Stimulated activated CD4-positive, alpha-beta T cell treated with anti-CD3 and anti-CD28 coated beads, Interleukin-4, amount 100 ng/mL, for 4 hours (primary cell): ENCODE data around the gene ANAPC1.
"Not testable (repeated sequence)": the region's sequence is repeated elsewhere in the genome, so short reads cannot be mapped to it uniquely, and the experiment has no call there.

Experiments used
- DNase-seq, 2 experiments: peaks; one replicate each; pipeline ENCODE4 v3.0.0-alpha.2; 2020

The ANAPC1 gene

DNA sequence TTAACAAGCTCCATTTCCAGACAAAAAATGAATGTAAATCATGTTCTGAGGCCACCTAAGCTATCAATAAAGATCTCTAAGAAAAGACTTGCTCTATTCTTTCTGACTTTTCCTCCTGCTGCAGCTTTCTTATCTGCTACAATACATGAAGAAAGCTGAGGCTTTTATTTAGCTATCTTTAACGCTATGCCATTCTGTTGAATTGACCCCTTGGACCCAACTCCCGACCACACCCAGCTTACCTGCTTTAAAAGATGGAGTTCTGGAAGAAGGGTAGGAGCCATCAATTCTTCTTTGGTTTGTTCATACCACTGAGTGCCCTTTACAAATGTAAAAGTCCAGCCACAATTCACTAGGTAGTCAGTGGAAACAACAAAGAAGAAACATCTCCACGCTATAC is 99.9 kb downstream of the ANAPC1 start:
- DNase-seq = not testable (repeated sequence)

DNA sequence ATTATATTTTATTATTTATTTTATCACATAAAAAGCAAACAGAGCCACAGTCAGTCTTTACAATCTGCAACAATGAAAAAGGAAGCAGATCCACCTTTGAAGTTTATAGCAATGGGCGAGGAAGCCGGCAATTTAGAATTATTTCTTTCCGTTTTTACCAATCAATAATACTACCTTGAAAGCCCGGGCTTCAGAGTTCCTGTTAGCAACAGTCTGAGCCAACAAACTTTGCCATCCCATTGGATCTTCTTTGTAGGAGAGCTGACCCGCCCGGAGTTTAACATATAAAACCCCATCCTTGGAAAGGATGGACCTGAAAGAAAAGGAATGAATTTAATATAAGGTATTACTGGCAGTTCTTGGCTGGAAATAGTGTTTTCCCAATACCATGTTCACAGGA is 101.8 kb downstream of the ANAPC1 start:
- not testable (repeated sequence) for DNase-seq

DNA sequence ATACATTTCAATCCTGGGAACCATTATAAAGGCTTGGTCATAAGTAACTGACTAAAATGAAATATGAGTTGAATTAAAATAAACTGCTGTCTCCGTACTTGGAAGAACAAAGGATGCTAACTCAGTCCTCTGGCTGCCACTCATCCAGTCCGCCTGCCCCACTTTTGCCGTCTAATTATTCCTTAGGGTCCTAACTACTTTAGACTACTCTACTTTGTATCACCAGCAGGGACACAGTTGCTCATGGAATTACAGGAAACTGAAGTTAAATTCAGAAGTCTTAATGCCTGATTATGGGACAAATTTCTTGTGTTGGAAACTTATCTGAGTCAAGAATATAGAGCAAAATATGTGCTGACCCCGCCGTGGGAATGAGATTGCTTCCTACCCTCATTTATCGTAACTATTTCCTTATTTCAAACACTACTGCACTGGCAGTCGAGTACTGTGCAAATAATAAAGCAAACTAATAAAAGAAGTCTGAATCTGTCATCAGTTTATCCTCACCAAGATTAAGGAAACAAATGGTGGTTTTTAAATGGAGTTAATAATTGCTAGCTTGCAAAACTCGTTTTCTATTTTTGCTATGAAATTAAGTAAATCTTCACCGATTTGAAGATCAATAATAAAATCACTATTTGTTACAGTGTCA is 102.4 kb downstream of the ANAPC1 start:
- DNase-seq = not testable (repeated sequence)

DNA sequence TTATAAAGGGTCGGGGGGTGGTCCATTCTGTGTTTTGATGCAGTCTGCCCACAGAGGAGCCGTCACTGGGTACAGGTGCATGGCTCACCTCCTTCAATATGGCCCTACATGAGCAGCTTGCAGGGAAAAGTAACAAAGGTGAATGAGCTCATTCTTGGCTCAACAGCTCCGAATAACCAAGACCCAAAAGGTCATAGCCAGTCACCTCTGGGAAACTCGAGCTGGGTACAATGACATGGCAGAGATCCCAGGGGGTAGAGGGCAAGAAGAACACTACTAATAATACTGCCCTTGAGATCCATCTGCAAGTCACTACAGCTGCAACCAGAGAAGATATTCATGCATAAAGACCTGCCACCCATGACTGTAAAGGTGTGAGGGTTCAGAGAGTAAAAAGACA is 106.8 kb downstream of the ANAPC1 start:
- not testable (repeated sequence) for DNase-seq

DNA sequence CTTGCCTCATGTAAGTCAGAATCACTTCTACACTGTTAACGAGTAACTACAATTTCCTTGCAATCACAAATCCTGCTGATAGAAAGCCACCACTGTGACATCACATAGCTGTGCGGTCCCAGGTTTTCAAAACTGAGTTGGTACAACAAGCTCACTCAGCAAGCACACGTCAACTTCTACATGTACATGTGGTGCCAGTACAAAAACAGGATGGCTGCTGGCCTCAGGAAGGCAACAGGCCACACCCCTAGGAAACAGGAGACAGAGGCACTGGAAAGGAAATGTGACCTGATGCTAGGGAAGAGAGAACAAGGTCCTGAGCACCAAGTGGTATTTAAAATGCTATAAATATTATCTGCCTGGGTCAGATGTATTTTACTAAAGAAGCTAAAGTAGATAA is 107.7 kb downstream of the ANAPC1 start:
- not testable (repeated sequence) for DNase-seq

DNA sequence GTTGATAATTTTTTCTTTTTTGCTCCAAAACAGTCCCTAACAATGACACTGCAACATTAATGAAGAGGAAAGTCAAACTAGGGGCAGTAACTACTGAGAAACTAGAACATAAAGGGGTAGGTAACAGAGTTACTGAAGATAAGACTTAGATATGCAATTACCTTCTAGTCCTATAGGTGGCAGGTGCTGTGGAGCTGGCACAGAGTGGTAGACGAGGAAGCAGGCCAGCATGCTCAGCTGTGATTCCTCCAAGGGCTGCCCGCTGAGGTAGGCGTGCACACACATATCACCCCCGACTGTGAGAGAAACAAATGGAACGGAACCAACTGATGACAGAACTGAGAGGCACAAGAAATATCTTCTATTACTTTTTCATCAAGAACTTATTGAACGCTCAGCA is 111.8 kb downstream of the ANAPC1 start:
- not testable (repeated sequence) for DNase-seq

DNA sequence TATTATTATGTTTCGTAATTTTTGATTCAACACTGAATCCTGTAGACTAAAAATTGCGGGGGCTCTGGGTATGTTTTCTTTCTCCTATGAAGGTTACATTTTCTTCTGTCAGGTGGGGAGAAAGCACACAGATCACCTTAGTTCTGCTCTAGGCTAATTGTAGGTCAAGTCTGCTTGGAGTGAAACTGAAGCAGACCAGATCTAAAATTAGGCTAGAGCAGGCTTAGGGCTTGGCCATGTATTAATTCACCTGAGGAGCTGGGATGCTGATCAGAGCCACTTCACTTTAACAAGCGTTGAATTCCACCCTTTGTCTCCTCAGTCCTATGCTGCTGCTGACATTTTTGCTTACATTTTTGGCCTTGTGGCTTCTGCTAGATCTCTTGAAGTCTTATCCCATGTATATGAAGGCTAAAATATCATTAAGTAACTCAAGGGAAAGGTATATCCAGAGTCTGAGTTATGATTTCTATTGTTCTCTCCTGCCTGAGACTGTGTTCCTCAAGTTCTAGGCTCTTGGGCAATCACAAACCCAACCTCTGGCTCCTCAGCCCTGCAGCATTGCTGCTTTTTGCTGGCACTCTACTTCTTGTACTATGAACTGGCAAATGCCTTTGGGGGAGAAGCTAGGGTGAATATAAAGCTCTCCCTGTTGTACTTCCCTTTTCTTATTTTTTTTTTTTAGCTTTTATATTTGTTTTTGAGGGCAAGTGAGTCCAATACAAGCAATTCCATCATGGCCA is 112.9 kb downstream of the ANAPC1 start:
- DNase-seq = not testable (repeated sequence)

GRCh38 chr2:111768266-111769190 is 115.5 kb downstream of the ANAPC1 start:
- DNase-seq = not testable (repeated sequence)

- DNase-seq = not testable (repeated sequence)
Observed at GRCh38 chr2:111767087-111767486, 116.9 kb downstream of the ANAPC1 start.

- not testable (repeated sequence) for DNase-seq
Observed at GRCh38 chr2:111766295-111766694, 117.7 kb downstream of the ANAPC1 start.

GRCh38 chr2:111764151-111764550 is 119.8 kb downstream of the ANAPC1 start:
- DNase-seq = not testable (repeated sequence)

DNA sequence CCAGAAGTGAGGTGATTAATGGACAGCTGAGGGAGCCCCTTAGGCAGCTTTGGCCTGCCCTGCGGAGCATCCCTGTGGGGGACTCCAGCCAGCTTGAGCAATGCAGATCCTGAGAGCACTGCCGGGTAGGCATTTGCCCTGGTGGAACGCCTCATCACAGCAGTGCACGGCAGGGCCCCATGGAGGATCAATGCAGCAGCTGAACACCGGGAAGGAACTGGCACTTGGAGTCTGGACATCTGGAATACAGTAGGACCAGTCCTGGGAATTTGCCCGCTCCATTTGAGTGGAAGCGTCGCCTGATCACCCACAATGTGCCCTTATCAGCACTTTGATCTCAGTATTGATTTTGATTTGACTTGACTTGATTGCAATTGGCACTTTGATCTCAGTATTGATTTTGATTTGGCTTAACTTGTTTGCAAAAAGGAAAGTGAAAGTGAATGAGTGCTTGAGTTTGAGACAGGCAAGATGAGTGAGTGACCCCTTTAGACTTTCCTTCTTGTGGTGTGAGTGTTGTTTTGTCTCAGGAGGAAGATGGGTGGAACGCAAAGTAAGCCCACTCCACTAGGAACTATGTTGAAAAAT is 123.2 kb downstream of the ANAPC1 start:
- not testable (repeated sequence) for DNase-seq

DNA sequence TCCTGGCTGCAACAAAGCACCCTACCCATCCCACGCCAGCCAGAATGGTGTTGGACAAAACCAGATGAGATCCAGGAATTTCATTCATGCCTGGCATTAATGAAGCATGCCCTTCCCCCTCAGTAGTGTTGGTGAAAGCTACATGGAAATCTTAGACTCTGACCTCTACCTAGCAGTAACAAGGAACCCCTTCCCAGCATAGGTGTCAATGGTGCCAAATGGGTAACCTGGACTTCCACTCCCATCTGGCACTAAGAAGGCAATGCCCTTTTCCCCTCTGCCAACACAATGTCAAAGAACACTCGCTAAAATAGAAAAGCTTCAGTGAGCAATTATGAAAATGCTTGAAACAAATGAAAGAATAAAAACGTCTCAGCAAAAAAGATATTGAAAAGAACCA is 131.5 kb downstream of the ANAPC1 start:
- DNase-seq = not testable (repeated sequence)

- DNase-seq = not testable (repeated sequence)
Observed at GRCh38 chr2:111750641-111751040, 133.4 kb downstream of the ANAPC1 start.

- not testable (repeated sequence) for DNase-seq
Observed at GRCh38 chr2:111748429-111748828, 135.6 kb downstream of the ANAPC1 start.

DNA sequence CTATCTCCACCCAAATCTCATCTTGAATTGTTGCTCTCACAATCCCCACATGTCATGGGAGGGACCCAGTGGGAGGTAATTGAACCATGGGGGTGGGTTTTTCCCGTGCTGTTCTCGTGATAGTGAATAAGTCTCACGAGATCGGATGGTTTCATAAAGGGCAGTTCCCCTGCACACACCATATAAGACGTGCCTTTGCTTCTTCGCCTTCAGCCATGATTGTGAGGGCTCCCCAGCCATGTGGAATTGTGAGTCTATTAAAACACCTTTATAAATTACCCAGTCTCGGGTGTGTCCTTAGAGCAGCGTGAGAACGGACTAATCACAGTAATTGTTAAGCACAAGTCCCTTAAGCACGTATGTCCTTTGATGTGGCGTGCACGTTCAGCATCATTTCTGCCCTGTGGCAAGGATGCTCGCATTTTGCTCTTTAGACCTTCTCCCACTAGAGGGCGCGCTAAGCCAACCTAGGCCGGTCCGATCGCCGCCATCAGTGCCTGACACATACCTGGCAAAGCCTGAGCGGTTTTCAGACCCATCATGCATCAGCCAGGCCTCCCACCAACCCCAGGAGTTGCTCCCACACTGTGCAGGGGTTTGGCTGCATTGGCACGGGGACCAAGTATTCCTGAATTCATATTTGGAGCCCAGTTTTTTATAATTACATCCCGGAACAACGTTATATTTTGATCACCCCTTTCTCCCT is 136.4 kb downstream of the ANAPC1 start:
- peak; percentile 60 to 65 for DNase-seq

DNA sequence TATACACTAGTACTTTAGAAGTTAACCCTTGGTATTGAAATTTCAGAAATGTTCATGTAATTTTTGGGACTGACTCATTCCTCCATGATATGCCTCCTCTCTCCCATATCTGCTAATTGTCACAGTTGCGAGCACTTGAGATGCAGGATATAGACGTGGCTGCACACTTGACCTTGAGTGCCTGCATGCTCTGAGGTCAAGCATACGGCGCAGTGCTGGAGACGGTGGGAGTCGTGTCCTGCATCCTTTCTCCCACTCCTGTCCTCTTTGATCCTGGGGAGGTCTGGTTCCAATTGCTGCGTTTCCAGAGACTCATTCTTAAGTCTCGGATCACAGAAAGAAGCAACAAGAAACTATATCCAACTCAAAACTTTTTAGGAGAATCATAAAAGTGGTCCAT is 139.2 kb downstream of the ANAPC1 start:
- not testable (repeated sequence) for DNase-seq

DNA sequence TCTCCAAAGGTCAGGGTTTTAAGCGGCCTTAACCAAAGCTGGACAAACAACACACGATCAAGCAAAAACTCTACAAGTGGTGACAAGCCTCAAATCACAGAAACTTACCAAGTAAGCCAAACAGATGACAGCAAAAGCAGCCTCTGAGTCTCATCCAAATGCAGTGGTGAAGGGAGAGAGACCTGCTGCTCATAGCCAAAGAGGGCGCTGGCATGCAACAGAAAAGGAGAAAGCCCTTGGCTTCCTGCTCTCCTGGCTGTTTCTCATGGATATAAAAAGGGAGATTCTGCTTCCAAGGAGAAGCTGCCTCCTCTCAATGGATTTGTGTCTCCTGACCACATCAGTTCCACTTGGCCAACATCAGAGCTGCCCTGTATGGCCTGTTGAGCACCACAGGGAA is 142.5 kb downstream of the ANAPC1 start:
- not testable (repeated sequence) for DNase-seq

DNA sequence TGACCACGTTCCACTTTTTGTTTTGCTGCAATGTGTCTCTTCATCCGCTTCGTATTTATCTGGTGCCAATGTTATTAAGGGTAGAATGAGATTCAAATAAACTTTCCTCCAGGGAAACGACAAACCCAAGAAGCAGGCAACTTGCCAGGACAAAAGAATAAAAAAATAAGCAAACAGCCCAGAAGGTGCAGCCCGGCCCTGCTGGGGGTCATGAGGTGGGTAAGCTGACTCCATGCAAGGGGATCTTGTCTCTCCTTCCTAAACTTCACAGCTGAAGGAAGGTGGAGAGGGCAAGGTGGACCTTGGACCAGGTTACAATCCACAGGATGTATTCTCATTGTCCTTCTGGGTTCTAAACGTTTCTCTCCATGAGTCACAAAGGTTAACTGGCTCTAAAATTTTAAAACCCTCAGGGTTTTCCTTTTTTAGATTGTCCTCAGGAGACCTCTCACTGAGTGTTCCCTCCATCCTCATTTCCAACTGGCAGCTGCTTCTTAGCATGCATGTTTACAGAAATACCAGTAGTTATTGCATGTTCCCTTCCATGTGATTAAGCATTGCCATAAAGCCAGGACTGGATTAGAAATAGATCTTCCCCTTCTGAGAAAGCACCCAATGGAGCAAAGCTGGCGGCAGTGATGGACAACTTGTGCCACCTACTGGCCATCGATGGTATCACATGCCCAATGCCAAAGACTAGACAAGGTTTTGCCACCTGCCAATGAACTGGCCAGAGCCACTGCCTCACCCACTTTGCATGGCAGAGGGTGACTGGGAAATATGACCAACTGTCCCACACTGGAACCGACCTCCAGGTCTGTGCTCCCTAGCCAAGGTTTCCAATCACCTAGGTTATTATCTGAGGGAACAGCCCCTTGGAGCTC is 147.9 kb downstream of the ANAPC1 start:
- DNase-seq = not testable (repeated sequence)

GRCh38 chr2:111735420-111735819 is 148.6 kb downstream of the ANAPC1 start:
- DNase-seq = not testable (repeated sequence)
